Muscle of back (tissue), 11 donors: ENCODE results near the gene NEMP1. TPM values are rescaled to one million over a fixed set of nuclear protein-coding genes. Genes with fewer than 3 reads are reported as not detected.
A peak's percentile ranks its signal among the peaks of the same experiment; 100 is the strongest.

Experiments used
- DNase-seq, 3 donors: peaks; one replicate each; pipeline versions ENCODE4 v3.0.0 to v3.0.0-alpha.2; 2013
- polyA plus RNA-seq, 10 donors: library from polyadenylated mRNA; unstranded; fragments of 120-200 nt; gene quantifications; one replicate each; pipeline ENCODE4 v1.2.1, GENCODE V29; 2013; ENCODE audit not compliant: insufficient read length in 10 of 10

NEMP1 gene
- polyA plus RNA-seq, 10 donors = 13.5 to 26.0 (median 17.5) TPM

DNA sequence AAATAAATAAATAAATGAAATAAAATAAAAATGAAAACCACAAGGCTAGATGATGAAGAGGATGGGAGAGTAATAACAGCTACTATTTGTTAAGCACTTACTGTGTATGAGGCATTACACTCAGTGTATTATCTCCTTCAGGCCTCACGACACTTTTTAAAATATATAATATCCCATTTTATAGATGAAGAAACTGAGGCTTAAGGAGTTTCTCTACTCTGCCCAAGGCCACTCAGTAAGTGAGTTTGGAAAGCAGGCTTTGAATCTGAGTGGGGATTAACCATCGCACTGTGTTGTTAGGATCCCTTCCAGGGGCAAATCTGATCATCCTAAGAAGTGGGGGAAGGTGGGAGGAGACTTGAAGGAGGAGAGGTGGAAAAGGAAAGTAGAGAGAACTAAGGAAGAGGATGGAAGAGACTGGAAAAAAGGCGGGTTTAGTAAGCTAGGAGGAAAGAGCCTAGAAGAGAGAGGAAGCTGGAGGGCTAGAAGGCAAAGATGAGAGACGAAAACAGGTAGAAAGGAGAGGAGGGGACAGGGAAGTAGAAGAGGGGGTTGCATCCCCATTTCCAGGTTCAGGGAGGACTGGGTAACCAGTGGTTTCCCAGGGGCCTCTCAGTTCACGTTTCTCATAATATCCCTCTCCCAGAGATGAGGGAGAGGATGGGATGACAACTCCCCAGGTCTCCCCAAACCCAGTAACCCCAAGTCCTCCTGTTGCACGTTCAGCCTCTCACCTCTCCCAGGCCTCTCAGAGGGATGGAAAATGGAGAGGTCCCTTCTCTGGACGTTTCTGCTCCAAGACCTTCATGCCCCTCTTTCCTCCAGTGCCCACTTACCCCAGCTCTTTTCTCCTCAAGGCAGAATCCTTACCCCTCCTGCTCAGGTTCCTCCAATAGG is 30.9 kb upstream of the NEMP1 start:
- no peak for DNase-seq

DNA sequence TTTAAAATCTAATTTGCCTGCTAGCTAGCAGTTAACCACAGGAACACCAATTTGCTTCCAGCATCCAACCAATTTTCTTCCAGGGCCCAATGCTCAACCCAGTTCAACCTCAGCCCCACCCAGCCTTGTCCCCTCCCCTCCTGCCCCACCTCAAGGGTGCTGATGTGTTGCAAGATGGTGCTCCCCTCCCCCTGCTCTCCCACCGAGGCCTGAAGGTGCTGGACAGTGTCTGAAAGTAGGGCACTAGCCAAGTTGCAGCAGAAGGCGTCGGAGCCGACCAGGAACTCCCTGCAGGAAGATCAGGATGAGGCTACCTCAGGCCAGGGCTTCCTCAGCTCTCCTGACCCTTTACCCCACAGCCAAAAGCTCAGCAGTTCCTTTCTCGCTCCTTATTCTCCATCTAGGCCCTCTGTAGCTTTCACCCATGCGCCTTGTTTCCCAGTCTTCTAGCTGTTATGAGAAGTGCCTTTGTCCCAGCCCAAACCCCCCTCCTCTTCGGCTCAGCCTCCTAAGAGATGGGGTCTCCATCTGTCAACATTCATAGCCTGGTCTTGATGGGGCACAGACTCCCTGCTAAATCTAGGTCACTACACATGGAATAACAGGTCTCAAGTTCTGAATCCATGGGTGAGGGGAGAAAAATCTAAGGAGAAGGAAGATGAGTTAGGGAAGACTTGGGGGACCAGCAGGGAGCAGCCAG is 29.0 kb upstream of the NEMP1 start:
- DNase-seq = no peak

DNA sequence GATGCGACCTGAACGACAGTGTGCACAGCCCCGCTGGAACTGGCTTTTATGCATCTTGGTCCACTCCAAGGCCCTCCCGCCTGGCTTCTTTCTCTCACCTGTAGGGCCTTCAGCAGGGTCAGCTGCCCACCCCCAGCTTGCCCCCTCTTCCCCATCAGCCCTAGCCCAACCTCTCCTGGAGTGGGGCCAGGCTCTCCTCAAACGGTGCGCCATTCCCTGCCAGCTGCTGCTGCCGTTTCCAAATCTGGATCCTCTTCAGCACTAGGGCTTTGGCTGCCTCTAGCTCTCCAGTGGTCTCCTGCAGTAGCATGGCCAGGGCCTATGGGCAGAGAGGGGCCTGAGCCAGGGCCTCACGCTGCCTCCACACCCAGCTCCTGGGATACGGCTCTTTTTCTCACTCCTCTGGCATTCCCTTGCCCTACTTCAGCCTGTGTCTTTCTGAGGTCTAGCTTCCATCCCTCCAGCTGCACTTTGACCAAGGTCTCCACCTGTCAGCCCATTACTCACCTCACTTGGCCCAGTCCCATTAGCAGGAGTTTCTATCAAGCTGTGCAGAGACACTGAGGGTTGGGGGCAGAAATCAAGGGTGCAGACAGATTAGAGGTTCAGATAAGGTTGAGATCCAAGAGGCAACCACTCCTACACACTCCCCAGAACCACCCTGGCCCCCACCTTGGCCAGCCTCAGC is 27.6 kb upstream of the NEMP1 start:
- no peak for DNase-seq

DNA sequence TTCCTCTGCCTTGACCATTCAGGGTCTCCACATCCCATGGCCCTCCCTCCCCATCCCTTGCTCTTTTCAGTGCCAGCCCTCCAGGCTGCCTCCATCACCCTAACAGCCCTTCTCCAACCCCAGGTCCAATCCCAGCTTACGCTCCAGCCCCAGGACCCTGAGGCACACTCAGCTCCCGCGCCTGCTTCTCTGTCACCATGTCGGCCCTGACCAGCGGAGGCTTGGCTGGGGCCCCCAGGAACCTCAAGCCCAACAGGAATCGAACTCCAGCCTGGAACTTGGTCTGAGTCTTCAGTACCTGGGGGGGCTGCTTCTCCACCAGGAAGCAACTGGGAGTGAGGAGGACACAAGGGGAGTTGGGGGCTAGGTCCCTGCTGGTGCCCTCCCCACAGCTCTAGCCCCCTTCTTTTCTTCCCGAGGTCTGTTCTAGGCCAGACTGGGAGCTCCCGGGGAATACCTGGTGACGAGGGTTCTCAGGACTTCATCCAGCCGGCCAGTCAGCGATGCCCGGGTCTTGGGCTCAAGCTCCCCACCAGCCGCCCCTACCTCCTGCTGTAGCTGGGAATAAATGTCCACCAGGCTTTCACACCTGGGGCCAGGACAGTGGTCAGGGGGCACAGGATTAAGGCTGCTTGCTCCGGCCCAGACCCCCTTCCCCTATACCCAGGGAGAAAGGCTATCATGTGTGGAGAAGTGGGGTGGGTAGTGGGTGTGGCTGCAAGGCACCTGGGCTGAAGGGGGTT is 26.6 kb upstream of the NEMP1 start:
- DNase-seq = no peak

DNA sequence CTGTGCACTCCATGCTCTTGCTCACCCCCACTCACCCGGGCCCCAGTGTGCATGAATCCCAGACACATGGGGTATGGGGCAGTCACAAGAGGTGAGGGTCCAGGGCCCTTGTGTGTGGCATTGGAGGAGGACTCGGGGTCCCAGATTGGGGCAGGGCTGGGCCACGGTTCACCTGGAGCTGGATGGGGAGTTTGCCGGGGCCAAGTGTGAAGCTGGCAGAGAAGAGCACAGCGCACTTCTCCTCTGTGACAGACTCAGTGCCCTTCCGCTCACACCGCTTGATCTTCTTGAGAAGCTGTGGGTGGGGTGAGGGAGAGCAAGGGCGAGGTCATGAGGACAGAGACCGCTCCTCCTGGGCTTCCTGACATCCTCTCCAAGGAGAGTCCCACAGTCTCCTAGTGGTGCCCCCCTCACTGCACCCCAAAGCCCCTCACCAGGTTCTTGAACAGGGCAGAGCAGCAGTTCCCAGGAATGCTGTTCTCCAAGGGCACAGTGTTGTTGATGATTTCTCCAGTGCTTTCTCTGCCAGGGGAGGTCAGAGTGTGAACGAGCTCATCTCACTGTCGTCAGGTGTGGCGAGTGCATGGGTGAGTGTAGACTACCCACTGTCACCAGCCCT is 25.8 kb upstream of the NEMP1 start:
- no peak for DNase-seq

DNA sequence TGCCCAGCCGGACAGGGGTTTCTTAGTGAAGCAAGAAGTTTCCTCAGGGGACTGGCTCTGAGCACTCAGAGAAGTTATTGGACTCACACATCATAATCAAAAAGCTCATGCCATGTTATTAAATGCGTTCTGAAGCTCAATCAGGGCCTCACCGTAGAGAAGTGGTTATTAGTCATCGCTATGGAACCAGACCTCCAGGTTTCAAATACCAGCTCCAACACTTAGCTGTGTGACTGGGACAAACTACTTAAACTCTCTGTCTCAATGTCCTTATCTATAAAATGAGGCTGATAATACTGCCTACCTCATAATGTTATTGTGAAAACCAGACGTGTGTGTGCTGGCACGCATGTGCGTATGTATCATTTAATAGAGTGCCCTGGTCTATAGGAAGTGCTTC is 25.3 kb upstream of the NEMP1 start:
- no peak for DNase-seq

DNA sequence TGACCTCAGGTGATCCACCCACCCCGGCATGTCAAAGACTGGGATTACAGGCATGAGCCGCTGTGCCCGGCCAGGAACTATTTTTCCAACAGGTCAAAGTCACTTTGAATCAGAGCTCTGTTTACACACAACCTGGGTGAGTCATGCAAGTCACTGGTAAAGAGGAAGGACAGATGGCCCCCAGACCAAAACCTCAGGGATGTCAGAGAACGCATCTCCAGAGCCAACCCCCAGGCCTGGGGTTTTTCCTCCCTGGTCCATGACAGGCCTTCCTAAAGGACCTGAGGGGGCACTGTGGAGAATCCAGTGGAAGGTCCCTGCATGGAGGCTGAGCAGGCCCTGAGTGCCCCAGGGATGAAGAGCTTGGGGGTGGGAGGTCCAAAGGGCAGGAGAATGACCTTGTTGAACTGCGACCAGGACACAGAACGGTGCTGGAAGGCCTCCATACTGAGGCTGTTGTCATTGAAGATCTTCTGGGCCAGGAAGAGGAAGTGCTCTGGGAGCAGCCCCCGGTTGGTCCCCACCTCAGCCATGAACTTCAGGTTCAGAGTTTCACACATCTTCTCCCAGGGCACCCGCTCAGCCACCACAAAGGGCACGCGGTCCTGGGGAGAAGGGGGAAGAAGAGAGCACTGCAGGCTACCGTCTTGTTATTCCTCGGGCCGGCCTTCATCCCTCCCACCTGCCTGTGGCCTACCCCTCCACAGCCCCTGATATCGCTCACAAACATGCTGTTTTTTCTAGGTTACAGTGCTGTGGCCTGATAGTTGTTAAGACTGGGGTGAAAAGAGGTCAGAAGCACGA is 23.5 kb upstream of the NEMP1 start:
- DNase-seq = no peak

DNA sequence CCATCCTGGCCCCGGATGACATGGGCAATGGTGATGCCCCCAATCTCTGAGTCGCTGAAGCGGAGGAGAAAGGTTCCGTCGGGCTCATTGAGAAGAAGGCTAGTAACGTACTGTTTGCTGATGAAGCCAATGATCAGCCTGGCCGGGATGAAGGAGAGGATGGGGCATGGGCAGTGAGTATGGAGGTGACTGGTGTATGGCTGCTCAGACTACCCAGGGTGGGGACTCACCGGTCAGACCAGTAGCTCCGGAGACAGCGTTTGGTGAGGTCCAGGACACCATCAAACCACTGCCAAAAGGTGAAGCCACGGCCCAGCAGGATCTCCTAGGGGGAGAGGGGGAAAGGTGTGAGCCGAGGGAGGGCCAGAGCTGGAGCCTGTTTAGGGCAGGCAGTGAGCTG is 21.2 kb upstream of the NEMP1 start:
- DNase-seq = no peak

DNA sequence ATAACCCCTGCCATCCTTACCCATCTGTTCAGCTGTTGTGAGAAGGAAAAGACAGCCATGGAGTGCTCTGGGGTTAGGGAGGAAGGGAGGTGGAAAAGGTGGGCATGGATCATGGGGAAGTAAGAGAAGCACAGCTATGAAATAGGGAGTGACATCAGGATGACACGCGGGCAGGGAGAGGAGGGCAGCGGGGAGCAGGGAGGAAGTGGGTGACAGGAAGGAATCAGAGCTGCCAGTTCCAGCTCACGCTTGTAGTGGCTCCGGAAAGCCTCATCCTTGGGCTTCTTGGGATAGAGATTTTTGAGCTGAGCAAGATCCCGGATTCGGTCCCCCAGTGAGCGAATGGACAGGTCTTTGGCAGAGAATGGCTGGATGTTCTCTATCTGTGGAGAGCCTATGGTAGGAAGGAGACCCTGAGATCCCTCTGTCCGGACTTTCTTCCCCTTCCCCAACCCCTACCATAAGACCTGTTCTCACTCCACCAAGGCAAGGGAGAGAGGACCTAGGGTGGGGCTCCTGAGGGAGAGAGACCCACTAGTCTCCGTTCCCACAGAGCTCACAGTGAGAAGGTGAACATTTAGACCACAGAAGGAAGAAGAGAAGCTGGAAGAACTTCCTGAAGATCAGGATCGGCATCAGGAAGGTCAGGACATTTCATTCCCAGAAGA is 20.6 kb upstream of the NEMP1 start:
- no peak for DNase-seq

DNA sequence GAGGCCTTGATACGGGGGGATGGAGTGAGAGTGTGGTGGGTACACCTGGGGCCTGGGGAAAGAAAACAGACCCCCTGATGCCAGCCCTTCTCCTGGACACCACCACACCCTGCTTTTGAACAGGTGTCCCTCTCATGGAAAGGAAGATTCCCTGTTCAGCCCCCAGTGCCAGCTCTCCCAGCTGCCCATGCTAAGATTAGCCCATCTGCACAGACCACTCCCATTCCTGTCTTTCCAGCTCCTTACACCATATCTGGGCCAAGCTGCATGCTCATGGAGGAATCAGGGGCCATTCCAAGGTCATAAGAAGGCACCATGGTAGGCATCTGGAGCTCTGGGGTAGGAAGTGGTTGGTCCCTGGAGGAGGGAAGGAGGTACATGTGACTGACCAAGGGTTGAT is 20.0 kb upstream of the NEMP1 start:
- DNase-seq = peak in 1 of 3 donors; percentile 24

DNA sequence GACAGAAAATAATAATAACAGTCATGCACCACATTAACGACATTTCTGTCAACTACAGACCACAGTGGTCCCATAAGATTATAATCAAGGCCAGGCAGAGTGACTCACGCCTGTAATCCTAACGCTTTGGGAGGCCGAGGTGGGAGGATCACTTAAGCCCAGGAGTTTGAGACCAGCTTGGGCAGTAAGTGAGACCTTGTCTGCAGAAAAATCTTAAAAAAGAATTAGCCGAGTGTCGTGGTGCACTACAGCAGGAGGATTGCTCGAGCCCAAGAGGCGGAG is 18.9 kb upstream of the NEMP1 start:
- DNase-seq = no peak

DNA sequence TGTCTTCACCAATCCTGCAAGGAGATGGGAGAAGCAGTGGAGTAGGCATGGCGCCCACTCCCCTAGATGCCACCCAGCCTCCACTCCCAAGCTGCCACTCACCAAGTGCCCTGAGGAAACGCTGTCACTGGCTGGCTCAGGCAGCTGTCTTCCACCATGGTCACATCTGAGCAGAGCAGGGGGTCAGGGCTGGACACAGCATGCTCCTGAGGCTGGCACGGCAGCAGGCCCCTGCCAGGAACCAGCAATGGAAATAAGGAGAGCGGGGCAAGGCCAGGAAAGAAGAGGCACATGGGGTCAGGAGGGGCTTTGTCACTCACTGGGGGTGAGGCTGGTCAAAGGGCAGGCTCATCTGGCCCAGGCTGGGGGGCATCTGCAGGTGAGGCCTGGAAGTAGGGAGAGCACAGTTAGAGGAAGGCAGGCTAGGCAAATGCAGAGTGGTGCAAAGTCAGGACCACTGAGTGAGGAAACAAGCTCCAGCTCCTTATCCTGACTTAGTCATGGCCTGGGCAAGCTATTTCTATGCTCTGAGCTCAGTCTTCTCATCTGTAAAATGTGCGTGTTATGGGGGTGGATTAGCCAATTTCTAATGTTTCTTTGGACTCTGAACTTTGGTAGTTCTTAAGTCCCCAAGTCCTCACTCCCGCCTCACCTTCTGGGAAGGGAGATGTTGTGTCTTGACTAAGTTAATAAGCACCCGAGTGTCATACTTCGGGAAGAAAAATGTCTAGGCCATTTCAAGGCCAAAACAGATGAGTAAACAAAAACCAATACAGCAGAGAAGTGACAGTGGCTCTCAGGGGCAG is 18.4 kb upstream of the NEMP1 start:
- no peak for DNase-seq

DNA sequence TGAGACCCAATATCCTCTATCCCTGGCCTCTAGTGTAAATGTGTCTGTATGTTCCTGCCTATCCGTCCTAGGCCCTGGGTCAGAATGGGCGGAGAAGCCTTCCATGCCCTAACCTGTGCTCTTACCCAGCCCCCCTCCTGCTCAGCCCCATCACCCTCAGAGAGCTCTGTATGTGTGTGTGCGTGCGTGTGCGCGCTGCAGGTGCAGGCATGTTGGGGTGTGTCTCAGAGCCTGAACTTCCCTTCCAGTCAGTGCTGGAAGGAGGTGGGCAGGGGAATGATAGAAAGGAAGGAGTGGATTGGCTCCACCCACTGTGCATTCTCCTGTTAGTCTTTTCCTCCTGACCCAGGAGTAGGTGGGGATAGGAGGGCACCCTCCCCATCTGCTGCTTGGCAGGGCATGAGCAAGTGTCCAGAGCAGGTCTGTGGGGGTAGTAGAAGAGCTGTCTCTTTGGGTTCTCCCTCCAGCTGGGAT is 17.5 kb upstream of the NEMP1 start:
- DNase-seq = no peak

DNA sequence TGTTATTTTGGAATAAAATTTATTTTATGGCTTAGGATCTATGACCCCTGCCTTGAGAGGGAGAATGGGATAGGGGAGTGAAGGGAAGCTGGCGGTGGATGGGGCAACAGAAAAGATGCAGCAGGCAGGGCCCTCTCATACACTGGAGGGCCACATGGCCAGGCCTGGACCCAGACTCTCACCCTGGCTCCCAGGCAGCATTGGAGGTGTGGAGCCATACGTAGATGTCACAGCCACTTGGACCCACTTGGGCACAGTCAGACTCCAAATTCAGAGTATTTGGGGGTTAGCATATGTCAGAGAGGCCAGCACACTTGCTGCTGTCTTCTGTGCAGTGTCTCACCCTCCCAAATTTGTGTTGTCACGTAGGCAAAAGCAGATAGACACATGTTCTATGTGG is 16.8 kb upstream of the NEMP1 start:
- no peak for DNase-seq

DNA sequence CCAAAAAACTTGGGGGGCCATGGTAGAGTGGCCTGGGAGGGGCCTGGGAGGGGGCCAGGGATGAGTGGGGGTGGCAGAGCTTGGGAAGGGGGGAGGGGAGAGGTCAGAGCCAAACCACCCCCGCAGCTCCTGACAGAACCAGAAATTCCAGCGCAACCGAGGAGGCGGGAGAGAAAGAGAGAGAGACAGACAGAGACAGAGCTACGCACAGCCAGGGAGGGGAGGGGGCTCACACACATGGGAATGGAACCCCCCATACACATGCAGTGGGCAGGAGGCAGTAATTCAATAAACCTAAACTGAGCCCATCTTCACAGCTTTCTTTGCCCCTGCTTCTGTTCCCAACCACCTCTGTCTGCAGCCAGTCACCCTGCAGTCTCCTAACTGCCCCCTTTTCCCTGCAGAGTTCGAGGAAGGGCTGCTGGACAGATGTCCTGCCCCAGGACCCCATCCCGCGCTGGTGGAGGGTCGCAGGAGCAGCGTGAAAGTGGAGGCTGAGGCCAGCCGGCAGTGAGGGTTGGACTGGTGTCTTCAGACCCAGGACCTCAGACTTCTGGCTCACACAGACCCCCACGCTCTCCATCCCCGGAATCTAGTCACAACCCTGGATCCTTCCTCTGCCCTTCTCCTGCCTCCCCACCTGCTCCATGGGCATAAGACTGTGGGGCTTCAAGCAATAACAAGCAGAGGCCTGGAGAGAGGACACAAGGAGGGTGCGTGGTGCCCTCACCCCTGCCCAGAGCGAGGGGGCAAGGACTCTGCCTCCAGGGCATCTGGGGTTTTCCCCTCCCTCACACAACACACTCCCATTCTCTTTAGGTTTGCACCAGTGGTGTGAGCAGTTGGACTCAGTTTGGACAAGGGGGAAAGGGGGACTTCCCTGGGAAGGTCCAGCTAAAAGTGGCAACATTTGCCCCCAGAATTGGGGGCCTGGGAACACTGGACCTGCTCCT is 15.9 kb upstream of the NEMP1 start:
- DNase-seq = no peak

DNA sequence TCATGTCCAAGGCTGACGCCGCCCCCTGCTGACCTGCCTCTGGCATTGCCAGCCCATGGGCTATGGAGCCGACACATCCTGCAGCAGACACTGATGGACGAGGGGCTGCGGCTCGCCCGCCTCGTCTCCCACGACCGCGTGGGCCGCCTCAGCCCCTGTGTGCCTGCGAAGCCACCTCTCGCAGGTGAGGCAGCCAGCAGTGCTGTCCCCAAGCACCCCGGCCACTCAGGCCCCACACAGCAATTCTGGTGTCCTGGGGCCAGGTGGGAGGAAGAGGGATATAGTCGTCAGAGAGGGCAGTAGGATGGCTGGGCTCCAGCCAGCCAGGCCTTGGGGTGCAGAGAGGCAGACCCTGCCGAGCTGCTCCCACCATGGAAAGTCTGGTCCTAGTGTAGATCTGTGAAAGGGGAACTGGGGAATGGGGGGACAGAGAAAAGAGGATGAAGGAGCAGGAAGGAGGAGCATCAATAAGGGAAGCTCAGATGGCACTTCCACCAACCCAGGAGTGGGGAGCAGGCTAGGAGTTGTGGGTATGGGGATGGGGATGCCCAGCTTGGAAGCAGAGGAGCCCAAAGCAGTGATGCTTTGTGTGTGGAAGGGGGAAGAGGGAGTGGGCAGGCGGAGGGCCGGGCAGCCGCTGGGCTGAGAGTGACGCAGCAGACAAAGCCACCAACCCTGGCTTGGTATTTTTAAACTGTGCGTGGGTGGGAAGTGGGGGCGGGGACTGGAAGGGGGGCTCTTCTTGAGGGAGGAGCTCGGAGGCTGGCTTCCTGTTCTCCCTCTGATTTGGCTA is 15.0 kb upstream of the NEMP1 start:
- peak; percentile 71 to 81 (median 75) for DNase-seq

DNA sequence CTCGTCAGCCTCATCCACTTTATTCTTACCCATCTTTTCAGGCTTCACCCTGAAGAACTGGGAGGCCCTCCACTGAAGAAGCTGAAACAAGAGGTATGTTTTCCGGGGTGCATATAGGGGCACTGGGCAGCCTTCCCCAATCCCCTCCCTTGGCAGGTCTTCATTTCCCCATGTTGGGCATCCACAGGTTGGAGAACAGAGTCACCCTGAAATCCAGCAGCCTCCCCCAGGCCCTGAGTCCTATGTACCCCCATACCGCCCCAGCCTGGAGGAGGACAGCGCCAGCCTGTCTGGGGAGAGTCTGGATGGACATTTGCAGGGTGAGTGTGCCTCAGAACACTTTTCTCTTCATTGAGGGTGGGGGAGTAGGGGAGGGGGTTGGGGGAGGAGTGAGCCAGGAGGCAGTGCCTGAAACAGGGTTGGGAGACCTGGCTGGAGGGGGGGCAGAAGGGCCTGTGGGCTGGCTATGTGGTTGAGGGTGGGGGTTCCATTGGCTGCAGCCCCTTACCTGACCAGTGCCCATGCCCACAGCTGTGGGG is 14.4 kb upstream of the NEMP1 start:
- no peak for DNase-seq
